GM11168 (cell line): Measurements from ENCODE around the gene RAB31.

ENCODE experiments used
- in situ Hi-C: fragments of 300-500 bp; cut with MboI; formaldehyde crosslinking; loops from one replicate; pipeline ENCODE4 v1.12.0; 2022; ENCODE audit warnings: low sequenced_read_pairs; ENCODE audit not compliant: unreplicated experiment

RAB31 gene

DNA sequence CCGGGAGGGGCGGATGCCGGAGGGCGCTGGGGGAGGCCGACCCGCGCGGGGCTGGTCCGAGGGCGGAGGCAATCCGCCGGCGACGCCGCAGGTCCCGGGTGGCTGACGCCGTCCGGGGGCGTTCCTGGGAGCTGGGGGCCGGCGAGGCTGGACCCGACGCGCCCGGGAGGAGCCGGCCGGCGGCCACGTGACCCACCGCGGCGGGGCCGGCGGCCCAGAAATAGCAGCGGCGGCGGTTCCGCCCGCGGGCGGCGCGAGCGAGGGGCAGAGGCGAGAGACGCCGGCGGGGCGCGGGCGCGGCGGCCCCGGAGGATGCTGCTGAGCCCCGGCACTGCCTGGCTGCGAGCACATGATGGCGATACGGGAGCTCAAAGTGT, at the start of gene RAB31:
Gene RAB31 (plus strand): TSS at position 245 of the 377 bp plus-strand sequence. CDS start 105 bp downstream, at position 350.
- in situ Hi-C loops = no loop called here

DNA sequence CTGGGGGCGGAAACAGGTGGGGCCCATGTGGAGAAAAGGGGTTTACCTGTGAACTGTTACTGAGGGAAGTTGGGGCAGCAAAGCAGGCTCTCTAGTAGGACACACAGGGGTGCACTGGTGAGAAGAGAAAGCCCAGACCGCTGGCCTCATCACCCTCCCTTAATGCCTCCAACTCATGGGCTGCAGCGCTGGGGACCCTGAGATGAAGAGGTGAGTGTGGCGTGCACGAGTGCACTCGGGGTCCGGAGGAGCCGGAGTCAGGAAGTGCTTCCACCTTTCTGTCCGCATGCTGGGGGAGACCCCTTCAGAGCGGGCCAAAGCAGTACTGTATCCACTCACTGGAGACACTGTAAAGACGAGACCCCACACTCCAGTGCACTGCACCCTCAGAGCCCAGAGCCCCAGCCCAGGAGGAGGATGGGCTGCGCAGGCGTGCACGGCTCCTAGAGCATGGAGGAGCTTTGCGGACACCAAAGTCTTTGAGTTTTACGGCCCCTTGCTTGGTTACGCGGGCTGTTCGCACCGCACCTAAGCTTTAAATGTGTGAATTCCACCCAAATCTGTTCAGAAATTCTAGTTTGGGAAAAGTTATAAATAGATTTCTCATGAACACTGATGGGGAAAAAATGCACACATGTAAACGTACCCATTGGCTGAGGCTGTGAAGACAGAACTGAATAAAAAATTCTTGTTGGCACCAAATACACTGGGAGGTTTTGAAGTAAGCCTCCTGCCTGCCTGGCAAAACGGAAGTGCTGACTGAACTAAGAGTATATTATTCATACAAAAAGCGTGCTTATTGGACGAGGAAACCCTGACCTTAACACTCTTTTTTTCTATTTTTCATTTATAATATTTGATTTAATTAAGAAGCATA, 48.4 kb upstream of the RAB31 start:
- in situ Hi-C loops = no loop called here

DNA sequence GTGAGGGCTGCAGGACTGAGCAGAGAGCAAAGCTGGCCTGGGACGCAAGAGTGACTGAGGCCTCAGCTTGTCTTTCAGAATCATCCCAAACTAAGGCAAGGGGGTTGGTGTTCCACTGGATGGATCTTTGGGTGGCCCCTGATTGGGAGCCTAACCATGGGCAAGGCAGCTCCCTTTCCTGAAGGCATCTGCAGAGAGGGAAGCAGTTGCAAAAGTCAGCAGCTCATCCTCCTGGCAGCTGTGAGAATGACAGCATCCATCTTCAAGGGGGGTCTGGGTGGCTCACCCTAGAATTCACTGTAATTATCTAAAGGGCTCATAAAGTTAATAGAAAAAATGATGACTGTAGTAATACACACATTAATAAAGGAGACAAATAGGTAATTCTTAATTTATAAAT, 46.5 kb upstream of the RAB31 start:
- in situ Hi-C loops = no loop called here

DNA sequence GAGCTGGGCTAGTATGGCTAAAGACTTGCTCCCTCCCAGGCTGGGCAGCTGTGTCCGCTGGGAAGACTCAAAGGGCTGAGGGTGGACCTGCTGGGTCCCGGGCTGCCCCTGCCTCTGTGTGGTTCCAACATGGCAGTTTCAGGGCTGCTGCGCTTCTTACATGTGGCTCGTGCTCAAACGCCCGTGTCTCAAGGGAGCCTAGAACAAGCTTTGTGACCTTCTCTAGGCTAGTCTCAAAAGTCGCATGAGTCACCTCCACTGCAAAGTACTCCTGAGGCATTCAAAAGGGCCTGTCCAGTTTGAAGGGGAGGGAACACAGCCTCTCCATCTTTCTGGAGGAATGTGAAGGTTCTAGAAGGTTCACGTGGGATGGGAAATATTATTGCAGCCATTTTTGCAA, 44.7 kb upstream of the RAB31 start:
- in situ Hi-C loops = no loop called here

GRCh38 chr18:9665314-9665713, 42.8 kb upstream of the RAB31 start:
- in situ Hi-C loops = no loop called here

DNA sequence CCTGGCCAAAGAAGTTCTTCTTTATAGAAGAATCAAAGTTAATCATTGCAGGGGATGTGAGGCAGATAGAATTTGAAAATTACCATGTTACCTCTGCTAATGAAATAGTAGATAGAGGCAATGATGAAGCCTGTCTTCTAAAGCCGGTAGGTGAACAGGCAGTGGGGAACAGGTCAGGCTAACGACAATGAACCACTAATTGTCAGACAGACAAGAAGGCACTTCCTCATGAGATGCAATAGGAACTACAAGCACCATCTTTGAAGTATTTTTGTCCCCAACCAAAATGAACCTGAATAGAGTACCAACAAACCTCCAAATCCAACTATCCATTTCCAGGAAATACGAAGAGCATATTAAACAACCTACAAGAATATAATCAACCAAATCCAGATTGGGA, 41.6 kb upstream of the RAB31 start:
- in situ Hi-C loops = no loop called here

DNA sequence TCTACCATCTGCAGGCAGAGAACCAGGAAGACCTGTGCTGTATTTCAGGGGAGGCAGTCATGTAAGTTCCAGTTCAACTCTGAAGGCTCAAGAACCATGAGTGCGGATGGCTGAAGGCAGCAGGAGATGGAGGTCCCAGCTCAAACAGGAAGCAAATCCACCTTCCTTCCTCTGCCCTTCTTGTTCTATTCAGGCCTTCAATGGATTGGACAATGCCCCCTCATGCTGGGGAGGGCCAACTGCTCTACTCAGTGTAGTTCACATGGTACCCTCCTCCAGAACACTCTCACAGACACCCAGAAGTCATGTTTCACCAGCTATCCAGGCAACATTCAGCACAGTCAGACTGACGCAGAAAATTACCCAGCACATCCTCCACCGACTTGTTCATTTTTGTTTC, 39.1 kb upstream of the RAB31 start:
- in situ Hi-C loops = no loop called here

GRCh38 chr18:9671214-9671613, 36.9 kb upstream of the RAB31 start:
- in situ Hi-C loops = loop anchor here (10.0 kb wide), 1 partner anchor 56 kb away; the partner anchor contains the start of gene PPP4R1

DNA sequence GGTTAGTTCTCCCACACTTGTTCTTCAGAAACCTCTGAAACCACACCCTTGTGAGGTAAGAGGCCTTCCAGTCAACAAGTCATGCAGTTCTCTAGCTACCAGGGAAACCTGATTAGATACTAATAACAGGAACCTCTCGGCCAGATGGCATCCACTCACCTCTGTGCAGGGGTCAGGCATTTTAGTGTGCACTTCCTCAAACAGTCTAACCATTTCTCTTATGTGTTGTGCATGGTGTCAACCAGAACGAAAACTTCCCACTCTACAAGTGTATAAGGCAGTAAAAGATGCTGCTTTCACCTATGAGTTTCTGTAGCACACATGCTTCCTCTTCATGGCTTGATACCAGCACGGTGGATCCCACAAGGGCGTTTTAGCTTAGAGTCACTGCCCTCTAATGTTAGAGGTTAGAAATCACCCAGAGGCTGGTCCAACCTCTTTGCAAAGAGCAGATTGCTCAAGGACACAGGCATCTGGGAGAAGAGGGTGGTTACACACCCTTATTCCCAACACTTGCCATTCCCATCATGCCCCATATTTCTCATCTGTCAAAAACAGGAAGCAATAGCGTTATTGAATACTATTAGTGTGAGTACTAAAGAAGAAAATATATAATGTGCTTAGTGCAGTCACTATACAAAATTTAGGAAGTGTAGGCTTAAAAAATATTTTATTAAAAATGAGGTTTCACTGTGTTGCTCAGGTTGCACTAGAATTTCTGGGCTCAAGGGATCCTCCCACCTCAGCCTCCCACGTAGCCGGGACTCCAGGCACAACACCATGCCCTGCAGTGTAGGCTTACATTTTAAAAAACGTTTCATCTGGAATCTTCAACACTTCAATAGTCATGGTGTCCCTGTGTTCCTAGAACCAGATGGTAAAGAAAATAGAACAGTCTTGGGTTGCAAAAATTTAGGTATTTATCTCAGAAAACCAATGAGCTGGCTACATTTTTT, 34.5 kb upstream of the RAB31 start:
- in situ Hi-C loops = loop anchor here (10.0 kb wide), 1 partner anchor 59 kb away; the partner anchor contains the start of gene PPP4R1

GRCh38 chr18:9678216-9678615, 29.9 kb upstream of the RAB31 start:
- in situ Hi-C loops = loop anchor here (10.0 kb wide), 1 partner anchor 63 kb away; the partner anchor contains the start of gene PPP4R1

DNA sequence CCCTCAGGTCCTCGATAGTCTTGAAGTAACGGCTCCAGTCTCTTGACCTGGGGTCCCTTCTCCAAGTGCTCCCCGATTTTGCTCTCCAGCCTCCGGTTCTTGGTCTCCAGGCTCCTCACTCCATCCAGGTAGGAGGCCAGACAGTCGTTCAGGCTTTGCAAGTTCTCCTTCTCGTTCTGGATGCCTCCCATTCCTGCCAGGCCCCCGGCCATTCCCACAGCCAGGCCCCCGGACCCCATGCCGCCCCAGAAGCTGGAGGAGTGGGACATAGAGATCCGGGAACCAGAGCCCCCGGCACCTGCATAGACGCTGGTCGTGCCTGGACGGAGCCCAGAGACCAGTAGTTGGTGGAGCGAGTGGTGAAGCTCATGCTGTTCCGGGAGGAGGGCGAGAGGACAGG, 29.0 kb upstream of the RAB31 start:
- in situ Hi-C loops = loop anchor here (10.0 kb wide), 1 partner anchor 64 kb away; the partner anchor contains the start of gene PPP4R1

DNA sequence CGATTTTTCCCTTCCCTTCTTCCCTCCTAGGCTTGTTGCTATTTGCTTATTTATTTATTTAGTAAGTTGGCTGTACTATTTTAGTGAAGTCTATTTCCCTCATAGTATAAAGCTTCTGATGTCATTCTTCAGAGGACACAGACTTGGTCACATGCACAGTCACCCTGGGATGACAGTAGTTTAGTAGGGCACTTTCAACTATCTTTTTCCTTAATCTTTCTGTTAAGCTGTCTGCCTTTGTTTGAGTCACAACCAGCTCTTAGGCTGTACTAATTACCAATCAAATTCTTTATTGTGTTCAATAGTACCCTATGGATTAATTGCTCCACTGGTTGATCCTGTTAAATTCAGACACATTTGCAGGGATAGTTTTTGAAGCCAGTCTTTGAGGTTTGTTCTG, 26.9 kb upstream of the RAB31 start:
- in situ Hi-C loops = no loop called here

DNA sequence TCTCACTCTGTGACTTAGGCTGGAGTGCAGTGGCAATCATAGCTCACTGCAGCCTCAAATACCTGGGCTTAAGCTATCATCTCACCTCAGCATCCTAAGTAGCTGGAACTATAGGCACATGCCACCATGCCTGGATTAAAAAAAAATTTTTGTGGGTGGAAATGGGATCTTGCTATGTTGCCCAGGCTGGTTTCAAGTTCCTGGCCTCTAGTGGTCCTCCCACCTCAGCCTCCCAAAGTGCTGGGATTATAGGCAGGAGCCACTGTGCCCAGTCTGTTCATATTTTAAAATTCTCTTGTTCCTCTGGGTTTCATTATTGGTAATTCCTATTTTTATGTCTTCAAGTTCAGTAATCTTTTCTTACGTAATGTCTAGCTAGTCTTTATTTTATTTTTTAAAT, 25.5 kb upstream of the RAB31 start:
- in situ Hi-C loops = no loop called here

GRCh38 chr18:9683418-9684396, 24.4 kb upstream of the RAB31 start:
- in situ Hi-C loops = no loop called here

GRCh38 chr18:9684881-9685614, 23.1 kb upstream of the RAB31 start:
- in situ Hi-C loops = no loop called here

GRCh38 chr18:9685615-9685890, 22.5 kb upstream of the RAB31 start:
- in situ Hi-C loops = no loop called here

DNA sequence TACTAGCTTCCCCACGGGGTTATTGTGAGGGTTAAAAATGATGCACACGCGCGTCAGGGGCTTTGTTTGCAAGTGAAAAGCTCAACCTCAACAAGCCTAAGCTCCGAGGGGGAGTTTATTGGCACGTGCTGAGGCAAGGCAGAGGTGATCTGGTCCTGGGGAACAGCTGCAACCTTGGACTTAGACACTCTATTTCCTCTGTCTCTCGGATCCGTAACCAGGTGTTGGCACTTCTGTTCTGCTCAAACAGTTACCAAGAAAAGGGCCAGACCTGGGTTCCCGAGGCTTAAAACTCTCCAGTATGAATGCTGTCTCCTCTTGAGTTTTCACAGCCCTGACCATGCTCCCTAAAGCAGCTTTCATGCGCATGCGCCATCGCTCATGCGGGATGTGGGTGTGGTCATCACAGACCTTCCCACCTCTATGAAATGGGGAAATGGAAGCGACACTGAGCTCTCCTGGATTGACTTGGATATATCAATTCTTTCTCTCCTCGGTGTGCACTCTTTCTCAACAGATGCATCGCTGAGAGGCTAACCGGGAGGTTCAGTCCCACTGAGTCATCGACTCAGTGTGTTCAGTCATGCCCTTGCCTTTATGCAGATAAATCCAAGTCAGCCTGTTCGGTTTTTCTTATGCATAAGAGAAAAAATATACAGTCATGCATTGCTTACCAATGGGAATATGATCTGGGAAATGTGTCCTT, 19.9 kb upstream of the RAB31 start:
- in situ Hi-C loops = no loop called here

- in situ Hi-C loops = no loop called here
These were observed 18.8 kb upstream of the RAB31 start for GRCh38 chr18:9689253-9689652.
